GM13977 (cell line): ENCODE data around the gene WFIKKN1.

ENCODE experiments used
- DNase-seq: peaks from one replicate; pipeline ENCODE4 v3.0.0; 2012; ENCODE audit warnings: low spot score
- CTCF ChIP-seq: IDR thresholded peaks from 2 replicates; pipeline ENCODE4 v1.5.1; 2012; ENCODE audit warnings: mild to moderate bottlenecking, control low read depth; ENCODE audit not compliant: insufficient read depth; ENCODE audit errors: extremely low read depth, missing control alignments
- in situ Hi-C: fragments of 300-500 bp; cut with MboI; formaldehyde crosslinking; loops from one replicate; pipeline ENCODE4 v1.12.0; 2022; ENCODE audit warnings: low sequenced_read_pairs, low pct_unique_long_range_greater_than_20kb, mixed read lengths, inconsistent platforms; ENCODE audit not compliant: unreplicated experiment

WFIKKN1 gene

GRCh38 chr16:670485-671352, 39.9 kb downstream of the WFIKKN1 start:
- no peak for TF ChIP-seq CTCF
- in situ Hi-C loops: no loop called here
- DNase-seq: no peak

DNA sequence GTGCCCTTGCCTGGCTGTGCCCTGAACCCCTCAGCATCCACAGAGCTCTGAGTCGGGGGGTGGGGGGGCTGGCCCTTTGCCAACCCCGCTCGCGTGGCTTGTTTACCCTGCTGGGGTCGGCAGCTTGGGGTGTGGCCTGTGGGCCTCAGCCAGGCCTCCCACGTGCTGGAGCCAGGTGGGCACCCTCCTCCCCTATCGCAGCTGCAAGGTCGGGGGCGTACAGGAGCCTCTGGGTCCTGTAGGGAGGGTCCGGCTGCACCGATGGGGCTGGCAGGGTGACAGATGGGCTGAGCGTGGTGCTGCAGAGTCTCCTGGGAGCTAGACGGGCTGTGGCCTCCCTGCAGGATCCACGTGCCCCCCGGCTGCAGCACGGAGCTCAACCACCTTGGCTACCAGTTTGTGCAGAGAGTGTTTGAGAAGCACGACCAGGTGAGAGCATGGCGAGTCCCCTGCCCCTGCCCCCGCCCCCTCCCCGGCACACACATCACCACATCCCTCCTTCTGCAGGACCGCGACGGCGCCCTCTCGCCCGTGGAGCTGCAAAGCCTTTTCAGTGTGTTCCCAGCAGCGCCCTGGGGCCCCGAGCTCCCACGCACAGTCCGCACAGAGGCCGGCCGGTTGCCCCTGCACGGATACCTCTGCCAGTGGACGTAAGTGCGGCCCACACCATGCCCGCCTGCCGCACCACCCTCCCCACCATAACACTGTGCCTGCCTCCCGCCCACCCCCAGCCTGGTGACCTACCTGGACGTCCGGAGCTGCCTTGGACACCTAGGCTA, 40.8 kb downstream of the WFIKKN1 start:
- in situ Hi-C loops: no loop called here
- DNase-seq: no peak
- TF ChIP-seq CTCF: no peak

GRCh38 chr16:672371-672770, 41.6 kb downstream of the WFIKKN1 start:
- no peak for DNase-seq
- TF ChIP-seq CTCF: no peak
- in situ Hi-C loops: no loop called here

DNA sequence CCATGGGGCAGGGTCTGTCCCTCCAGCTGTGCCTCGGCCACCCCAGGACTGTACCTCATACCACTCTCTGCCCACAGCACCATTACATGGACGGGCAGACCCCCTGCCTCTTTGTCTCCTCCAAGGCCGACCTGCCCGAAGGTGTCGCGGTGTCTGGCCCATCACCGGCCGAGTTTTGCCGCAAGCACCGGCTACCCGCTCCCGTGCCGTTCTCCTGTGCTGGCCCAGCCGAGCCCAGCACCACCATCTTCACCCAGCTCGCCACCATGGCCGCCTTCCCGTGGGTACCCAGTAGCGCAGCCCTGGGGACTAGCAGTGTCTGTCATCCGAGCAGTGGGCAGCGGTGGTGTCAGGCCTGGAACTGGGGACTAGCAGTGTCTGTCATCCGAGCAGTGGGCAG, 42.1 kb downstream of the WFIKKN1 start:
- no peak for TF ChIP-seq CTCF
- in situ Hi-C loops: no loop called here
- DNase-seq: no peak

DNA sequence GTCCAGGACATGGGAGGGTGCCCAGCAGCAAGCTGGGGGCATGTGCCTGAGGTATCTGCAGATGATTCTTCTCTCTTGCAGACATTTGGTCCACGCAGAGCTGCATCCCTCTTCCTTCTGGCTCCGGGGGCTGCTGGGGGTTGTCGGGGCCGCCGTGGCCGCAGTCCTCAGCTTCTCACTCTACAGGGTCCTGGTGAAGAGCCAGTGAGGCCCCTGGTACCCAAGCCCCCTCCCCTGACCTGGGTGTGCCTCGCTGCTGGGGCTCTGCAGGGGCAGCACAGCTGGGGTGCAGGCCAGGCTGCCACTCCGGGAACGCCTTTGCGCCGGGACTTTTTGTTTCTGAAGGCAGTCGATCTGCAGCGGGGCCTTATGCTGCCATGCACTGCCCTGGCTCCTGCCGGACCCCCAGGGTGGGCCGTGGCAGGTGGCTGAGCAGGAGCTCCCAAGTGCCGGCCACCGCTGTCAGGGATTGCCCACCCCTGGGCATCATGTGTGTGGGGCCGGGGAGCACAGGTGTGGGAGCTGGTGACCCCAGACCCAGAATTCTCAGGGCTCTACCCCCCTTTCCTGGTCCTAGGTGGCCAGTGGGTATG, 42.7 kb downstream of the WFIKKN1 start:
- no peak for TF ChIP-seq CTCF
- no peak for DNase-seq
- in situ Hi-C loops: no loop called here

DNA sequence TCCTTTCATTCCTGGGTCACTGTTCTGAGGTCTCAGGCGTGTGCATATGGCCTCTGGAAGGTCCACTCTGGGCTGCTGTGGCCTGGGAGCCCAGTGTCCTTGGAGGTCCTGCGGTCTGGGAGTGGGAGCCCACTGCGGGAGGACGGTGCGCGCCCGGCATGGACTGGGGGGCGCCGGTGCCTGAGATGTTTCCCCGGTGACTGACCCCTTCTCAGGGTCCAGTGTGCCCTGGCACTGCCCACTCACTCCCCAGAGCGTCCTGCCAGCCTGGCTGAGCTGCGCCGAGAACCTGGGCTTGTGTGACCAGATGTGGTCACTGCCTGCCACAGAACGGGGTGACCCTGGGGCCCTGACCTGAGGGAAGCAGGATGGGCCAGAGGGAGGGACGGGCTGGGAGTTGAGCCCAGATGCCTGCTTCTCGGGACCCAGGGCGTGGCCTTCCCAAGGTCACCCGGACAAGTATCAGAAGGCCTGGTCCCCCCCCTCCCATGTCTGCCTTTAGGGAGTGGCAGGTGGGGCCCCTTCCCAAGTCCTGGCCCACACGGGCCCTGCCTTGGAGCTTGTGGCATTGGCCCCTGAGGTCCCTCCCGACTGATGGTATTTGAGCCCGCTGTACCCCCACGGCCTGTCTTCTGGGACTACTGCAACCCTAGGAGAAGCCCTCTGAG, 43.6 kb downstream of the WFIKKN1 start:
- DNase-seq: no peak
- in situ Hi-C loops: no loop called here
- TF ChIP-seq CTCF: no peak
